Measurements from ENCODE around the gene GPATCH2L.

GRCh38 chr14:76205708-76206107 lies 54.0 kb downstream of the GPATCH2L start:
- no peak for TF ChIP-seq CTCF (IDR thresholded peaks at IDR 0.05)
- no peak for TF ChIP-seq POLR2A (IDR thresholded peaks at IDR 0.05)
- TF ChIP-seq POLR2AphosphoS5 (IDR thresholded peaks at IDR 0.05) = no peak
